ENCODE measurements around the gene GPLD1.
"Not testable (repeated sequence)": the region's sequence is repeated elsewhere in the genome, so short reads cannot be mapped to it uniquely, and the experiment has no call there.

GPLD1 gene

GRCh38 chr6:24432611-24433010, 56.8 kb downstream of the GPLD1 start:
- no peak overlapping the region for H3K4me3 Mint-ChIP-seq

GRCh38 chr6:24431045-24431451, 58.3 kb downstream of the GPLD1 start:
- no peak overlapping the region for H3K27ac Mint-ChIP-seq

More at GRCh38 chr6:24432611-24433010, 56.8 kb downstream of the GPLD1 start:
- Mint-ChIP-seq H3K27ac (no peak overlapping the region), H3K9me3 (no peaks in the 10 kb centered on the region), H3K27me3 (ENCODE audit: low read depth) (no peaks in the 10 kb centered on the region), H3K36me3 (ENCODE audit: low read depth) (no peaks in the 10 kb centered on the region), H3K4me1 (ENCODE audit: low read depth) (peaks cover 2% of the 10 kb centered on the region)
- no peak for DNase-seq (ENCODE audit: low spot score)

GRCh38 chr6:24430086-24430485, 59.3 kb downstream of the GPLD1 start:
- Mint-ChIP-seq H3K36me3 (ENCODE audit: low read depth) (peaks cover under 1% of the 10 kb centered on the region), H3K9me3 (no peaks in the 10 kb centered on the region), H3K4me3 (no peak overlapping the region), H3K27me3 (ENCODE audit: low read depth) (no peaks in the 10 kb centered on the region), H3K27ac (no peak overlapping the region), H3K4me1 (ENCODE audit: low read depth) (no peaks in the 10 kb centered on the region)
- DNase-seq (ENCODE audit: low spot score), result no peak

More at GRCh38 chr6:24431045-24431451, 58.3 kb downstream of the GPLD1 start:
- Mint-ChIP-seq H3K4me3 (no peak overlapping the region), H3K36me3 (ENCODE audit: low read depth) (no peaks in the 10 kb centered on the region), H3K9me3 (no peaks in the 10 kb centered on the region), H3K4me1 (ENCODE audit: low read depth) (peaks cover 2% of the 10 kb centered on the region), H3K27me3 (ENCODE audit: low read depth) (no peaks in the 10 kb centered on the region)
- no peak for DNase-seq (ENCODE audit: low spot score)

DNA sequence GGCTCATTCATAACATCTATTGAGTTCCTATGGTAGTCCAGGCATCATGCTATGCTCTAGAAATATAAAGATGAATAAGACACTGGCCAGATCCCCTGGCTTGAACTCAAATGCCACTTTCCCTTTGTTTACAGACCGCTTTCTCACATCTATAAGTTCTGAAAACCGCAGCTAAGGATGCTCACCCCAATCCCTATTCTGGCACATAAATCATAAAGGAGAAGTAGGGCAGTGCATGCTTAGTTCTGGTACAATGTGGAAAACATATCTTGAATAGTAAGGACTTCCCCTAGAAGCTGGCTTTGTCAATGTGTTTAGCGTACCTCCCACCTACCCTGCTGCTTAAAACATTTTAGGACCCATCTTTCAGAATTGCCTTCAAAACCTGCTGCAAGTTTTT, 60.2 kb downstream of the GPLD1 start:
- Mint-ChIP-seq H3K36me3 (ENCODE audit: low read depth) (peaks cover 8% of the 10 kb centered on the region), H3K27me3 (ENCODE audit: low read depth) (no peaks in the 10 kb centered on the region), H3K4me3 (no peak overlapping the region), H3K4me1 (ENCODE audit: low read depth) (no peaks in the 10 kb centered on the region), H3K9me3 (no peaks in the 10 kb centered on the region), H3K27ac (no peak overlapping the region)
- no peak for DNase-seq (ENCODE audit: low spot score)

DNA sequence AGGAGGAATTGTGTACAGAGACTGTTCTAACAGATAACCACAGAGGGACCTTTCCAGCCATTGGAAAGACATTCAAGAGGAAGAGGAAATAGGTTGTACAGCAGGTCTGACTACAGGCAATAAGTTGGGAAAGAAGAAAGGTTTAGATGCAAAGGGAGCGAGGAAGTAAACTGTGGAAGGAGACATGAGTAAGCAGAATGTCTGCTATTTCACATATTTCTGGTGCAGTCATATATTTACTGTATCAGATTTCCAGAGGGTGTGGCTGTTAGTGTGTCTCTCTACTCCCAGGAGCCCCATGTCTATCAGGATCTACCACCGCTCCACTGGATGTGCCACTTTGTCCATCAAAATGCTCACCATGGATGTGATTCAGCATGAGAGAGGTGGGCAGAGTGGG, 60.8 kb downstream of the GPLD1 start:
- DNase-seq (ENCODE audit: low spot score), result no peak
- Mint-ChIP-seq H3K4me3 (no peak overlapping the region), H3K27ac (no peak overlapping the region), H3K27me3 (ENCODE audit: low read depth) (no peaks in the 10 kb centered on the region), H3K36me3 (ENCODE audit: low read depth) (peaks cover 10% of the 10 kb centered on the region), H3K4me1 (ENCODE audit: low read depth) (no peaks in the 10 kb centered on the region), H3K9me3 (no peaks in the 10 kb centered on the region)

GRCh38 chr6:24426729-24427446, 62.5 kb downstream of the GPLD1 start:
- Mint-ChIP-seq H3K27ac (no peak overlapping the region), H3K4me1 (ENCODE audit: low read depth) (no peaks in the 10 kb centered on the region), H3K36me3 (ENCODE audit: low read depth) (peaks cover 23% of the 10 kb centered on the region)

GRCh38 chr6:24425091-24425490, 64.3 kb downstream of the GPLD1 start:
- no peak overlapping the region for H3K4me3 Mint-ChIP-seq

More at GRCh38 chr6:24426729-24427446, 62.5 kb downstream of the GPLD1 start:
- H3K9me3 Mint-ChIP-seq, result no peaks in the 10 kb centered on the region
- H3K27me3 Mint-ChIP-seq (ENCODE audit: low read depth), result no peaks in the 10 kb centered on the region
- DNase-seq (ENCODE audit: low spot score), result no peak
- H3K4me3 Mint-ChIP-seq, result no peak overlapping the region

GRCh38 chr6:24419526-24419925, 69.9 kb downstream of the GPLD1 start:
- H3K27ac Mint-ChIP-seq, result no peak overlapping the region
- H3K4me3 Mint-ChIP-seq, result no peak overlapping the region
- H3K36me3 Mint-ChIP-seq (ENCODE audit: low read depth), result peaks cover 49% of the 10 kb centered on the region
- H3K9me3 Mint-ChIP-seq, result no peaks in the 10 kb centered on the region
- H3K27me3 Mint-ChIP-seq (ENCODE audit: low read depth), result no peaks in the 10 kb centered on the region
- no peaks in the 10 kb centered on the region for H3K4me1 Mint-ChIP-seq (ENCODE audit: low read depth)
- no peak for DNase-seq (ENCODE audit: low spot score)

More at GRCh38 chr6:24425091-24425490, 64.3 kb downstream of the GPLD1 start:
- no peak for DNase-seq (ENCODE audit: low spot score)
- Mint-ChIP-seq H3K27me3 (ENCODE audit: low read depth) (no peaks in the 10 kb centered on the region), H3K4me1 (ENCODE audit: low read depth) (no peaks in the 10 kb centered on the region), H3K36me3 (ENCODE audit: low read depth) (peaks cover 32% of the 10 kb centered on the region), H3K9me3 (no peaks in the 10 kb centered on the region), H3K27ac (no peak overlapping the region)

DNA sequence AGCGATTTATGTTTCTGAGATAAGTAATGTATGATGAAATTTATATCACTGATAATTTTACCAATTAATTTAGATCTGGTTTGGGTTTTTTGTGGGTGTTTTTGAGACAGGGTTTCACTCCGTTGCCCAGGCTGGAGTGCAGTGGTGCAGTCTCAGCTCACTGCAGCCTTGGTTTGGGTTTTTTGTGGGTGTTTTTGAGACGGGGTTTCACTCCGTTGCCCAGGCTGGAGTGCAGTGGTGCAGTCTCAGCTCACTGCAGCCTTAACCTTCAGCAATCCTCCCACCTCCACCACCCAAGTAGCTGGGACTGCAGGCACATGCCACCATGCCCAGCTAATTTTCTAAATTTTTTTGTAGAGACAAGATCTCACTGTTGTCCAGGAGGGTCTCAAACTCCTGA, 73.6 kb downstream of the GPLD1 start:
- no peak for DNase-seq (ENCODE audit: low spot score)
- peaks cover 45% of the 10 kb centered on the region for H3K36me3 Mint-ChIP-seq (ENCODE audit: low read depth)
- H3K9me3 Mint-ChIP-seq, result no peaks in the 10 kb centered on the region
- H3K4me3 Mint-ChIP-seq, result no peak overlapping the region
- H3K27ac Mint-ChIP-seq, result no peak overlapping the region
- peaks cover 4% of the 10 kb centered on the region for H3K4me1 Mint-ChIP-seq (ENCODE audit: low read depth)
- H3K27me3 Mint-ChIP-seq (ENCODE audit: low read depth), result no peaks in the 10 kb centered on the region

DNA sequence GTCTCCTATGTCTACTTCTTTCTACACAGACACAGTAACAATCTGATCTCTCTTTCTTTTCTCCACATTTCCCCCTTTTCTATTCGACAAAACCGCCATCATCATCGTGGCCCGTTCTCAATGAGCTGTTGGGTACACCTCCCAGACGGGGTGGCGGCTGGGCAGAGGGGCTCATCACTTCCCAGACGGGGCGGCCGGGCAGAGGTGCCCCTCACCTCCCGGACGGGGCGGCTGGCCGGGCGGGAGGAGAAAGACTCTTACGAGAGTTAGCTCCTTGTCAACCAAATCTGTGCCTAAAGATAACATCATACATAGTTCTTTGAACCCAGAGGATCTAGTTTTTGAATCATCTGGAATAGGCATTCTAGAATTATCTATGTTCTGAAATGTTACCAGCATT, 74.8 kb downstream of the GPLD1 start:
- H3K4me3 Mint-ChIP-seq; H3K27me3 Mint-ChIP-seq (ENCODE audit: low read depth); H3K27ac Mint-ChIP-seq; H3K4me1 Mint-ChIP-seq (ENCODE audit: low read depth); DNase-seq (ENCODE audit: low spot score); H3K9me3 Mint-ChIP-seq: not testable (repeated sequence)
- H3K36me3 Mint-ChIP-seq (ENCODE audit: low read depth), result peaks cover 38% of the 10 kb centered on the region

DNA sequence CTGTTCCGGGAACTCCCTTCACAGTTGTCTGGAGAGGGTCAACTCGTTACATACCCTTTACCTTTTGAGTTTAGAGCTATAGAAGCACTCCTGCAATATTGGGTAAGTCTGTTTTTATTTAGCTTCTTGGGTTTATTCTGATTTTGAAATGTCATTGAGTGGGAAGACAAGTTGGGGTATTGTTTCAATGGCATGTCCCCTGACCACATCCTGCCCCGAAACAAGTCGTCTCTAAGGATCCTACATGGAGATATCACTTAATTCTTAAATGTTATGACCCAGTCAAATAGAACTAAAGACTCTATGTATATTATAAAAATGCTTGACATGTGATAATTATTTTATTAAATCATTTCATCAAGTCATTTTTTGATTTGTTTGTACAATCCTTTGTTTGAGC, 77.1 kb downstream of the GPLD1 start:
- Mint-ChIP-seq H3K27me3 (ENCODE audit: low read depth) (no peaks in the 10 kb centered on the region), H3K27ac (no peak overlapping the region), H3K36me3 (ENCODE audit: low read depth) (peaks cover 27% of the 10 kb centered on the region), H3K9me3 (no peaks in the 10 kb centered on the region), H3K4me1 (ENCODE audit: low read depth) (peaks cover 4% of the 10 kb centered on the region), H3K4me3 (no peak overlapping the region)
- no peak for DNase-seq (ENCODE audit: low spot score)

GRCh38 chr6:24410622-24411021, 78.8 kb downstream of the GPLD1 start:
- no peak overlapping the region for H3K4me3 Mint-ChIP-seq
- no peaks in the 10 kb centered on the region for H3K9me3 Mint-ChIP-seq
- no peak overlapping the region for H3K27ac Mint-ChIP-seq
- no peak for DNase-seq (ENCODE audit: low spot score)
- H3K36me3 Mint-ChIP-seq (ENCODE audit: low read depth), result peaks cover 23% of the 10 kb centered on the region
- peaks cover 4% of the 10 kb centered on the region for H3K4me1 Mint-ChIP-seq (ENCODE audit: low read depth)
- no peaks in the 10 kb centered on the region for H3K27me3 Mint-ChIP-seq (ENCODE audit: low read depth)

DNA sequence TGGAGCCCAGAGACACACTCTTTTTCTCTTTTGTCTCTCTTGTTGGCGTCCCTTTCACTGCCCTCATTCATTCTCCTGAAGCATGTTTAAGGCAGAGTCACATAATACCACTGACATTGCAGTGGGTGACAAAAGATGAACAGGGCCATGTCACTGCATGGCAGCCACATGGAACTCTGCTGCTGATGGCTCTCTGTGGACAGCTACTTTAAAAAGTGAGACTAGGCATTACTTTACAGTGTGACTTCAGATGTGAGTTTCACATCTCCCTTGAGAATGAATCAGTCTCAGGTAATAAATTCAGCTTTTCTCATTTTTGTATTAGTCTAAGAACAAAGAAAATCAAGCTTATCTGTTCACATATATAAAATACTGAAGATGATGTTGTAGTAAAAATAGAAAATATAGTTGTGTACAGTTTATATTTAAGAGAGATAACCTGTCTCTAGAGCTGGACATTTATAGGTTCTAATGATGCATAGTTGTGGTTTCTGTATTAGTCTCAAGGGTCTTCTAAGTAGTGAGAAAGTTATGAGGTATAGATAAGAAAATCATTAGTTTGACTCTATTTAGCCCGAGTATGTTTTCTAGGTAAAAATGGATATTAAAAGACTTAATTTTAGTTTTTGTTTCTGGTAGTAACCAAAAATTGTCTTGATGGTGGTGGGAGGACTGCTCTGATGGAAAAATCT, 80.5 kb downstream of the GPLD1 start:
- Mint-ChIP-seq H3K9me3 (no peaks in the 10 kb centered on the region), H3K27ac (no peak overlapping the region), H3K4me1 (ENCODE audit: low read depth) (peaks cover 15% of the 10 kb centered on the region), H3K27me3 (ENCODE audit: low read depth) (no peaks in the 10 kb centered on the region), H3K36me3 (ENCODE audit: low read depth) (peaks cover 23% of the 10 kb centered on the region), H3K4me3 (no peak overlapping the region)
- DNase-seq (ENCODE audit: low spot score), result no peak

GRCh38 chr6:24405262-24405661, 84.1 kb downstream of the GPLD1 start:
- H3K9me3 Mint-ChIP-seq, result no peaks in the 10 kb centered on the region
- DNase-seq (ENCODE audit: low spot score), result no peak
- H3K4me1 Mint-ChIP-seq (ENCODE audit: low read depth), result peaks cover 25% of the 10 kb centered on the region
- peaks cover 8% of the 10 kb centered on the region for H3K27me3 Mint-ChIP-seq (ENCODE audit: low read depth)
- no peak overlapping the region for H3K27ac Mint-ChIP-seq
- peaks cover 6% of the 10 kb centered on the region for H3K36me3 Mint-ChIP-seq (ENCODE audit: low read depth)
- H3K4me3 Mint-ChIP-seq, result no peak overlapping the region

Data from T-helper 2 cell treated with Interferon-gamma antibody and Interleukin-4, amounts not matched to agents 5 μg/mL and 100 μg/mL, for 36 hours (primary cell).